Measurements from ENCODE around the gene TRPM4. TPM values are rescaled to one million over a fixed set of nuclear protein-coding genes. Genes with fewer than 3 reads are reported as not detected.

The TRPM4 gene
- total and polyA plus RNA-seq, 10 of the 15 experiments (the other 5 are each of a cell fraction or from before 2014, with no cell fraction given): 0.10 to 0.64 (median 0.15) TPM; not detected in 7

DNA sequence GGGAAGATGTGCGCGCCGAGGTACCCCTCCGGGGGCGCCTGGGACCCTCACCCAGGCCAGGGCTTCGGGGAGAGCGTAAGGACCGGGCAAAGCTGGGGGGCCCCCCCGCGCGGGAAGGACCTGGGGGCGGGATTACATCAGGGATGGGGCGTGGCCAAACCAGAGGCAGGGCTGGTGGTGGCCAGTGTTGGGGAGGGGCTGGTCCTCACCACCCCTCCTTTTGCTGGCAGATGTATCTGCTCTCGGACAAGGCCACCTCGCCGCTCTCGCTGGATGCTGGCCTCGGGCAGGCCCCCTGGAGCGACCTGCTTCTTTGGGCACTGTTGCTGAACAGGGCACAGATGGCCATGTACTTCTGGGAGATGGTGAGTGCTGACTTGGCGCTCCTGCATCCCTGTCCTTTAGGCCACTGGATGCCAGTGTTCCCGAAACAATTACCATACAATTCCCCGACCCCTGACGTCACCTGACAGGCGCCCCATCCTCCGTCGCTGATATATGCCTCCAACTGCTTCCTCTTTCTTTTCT, 25.3 kb downstream of the TRPM4 start:
- TF ChIP-seq RAD21 (IDR thresholded peaks at IDR 0.05; ENCODE audit: insufficient read depth, low read depth, low read length) (no peak), TCF3 (IDR thresholded peaks at IDR 0.05; ENCODE audit: borderline replicate concordance, insufficient read depth, low read depth, low read length) (no peak), RB1 (IDR thresholded peaks at IDR 0.05; ENCODE audit: borderline replicate concordance) (no peak), BMI1 (IDR thresholded peaks at IDR 0.05; ENCODE audit: borderline replicate concordance) (no peak), GATAD2B (conservative IDR thresholded peaks at IDR 0.05; ENCODE audit: low read depth) (no peak), KLF5 (IDR thresholded peaks at IDR 0.05; ENCODE audit: partially characterized antibody) (no peak), ZNF622 (IDR thresholded peaks at IDR 0.05) (no peak), NFYA (IDR thresholded peaks at IDR 0.05; ENCODE audit: borderline replicate concordance, low read depth, low read length) (no peak), SUPT20H (IDR thresholded peaks at IDR 0.05; ENCODE audit: borderline replicate concordance, control insufficient read depth, low read depth, low read length) (no peak)
- TF ChIP-seq, protein P1, sequence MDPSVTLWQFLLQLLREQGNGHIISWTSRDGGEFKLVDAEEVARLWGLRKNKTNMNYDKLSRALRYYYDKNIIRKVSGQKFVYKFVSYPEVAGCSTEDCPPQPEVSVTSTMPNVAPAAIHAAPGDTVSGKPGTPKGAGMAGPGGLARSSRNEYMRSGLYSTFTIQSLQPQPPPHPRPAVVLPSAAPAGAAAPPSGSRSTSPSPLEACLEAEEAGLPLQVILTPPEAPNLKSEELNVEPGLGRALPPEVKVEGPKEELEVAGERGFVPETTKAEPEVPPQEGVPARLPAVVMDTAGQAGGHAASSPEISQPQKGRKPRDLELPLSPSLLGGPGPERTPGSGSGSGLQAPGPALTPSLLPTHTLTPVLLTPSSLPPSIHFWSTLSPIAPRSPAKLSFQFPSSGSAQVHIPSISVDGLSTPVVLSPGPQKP (IDR thresholded peaks at IDR 0.05; ENCODE audit: low read depth, low read length): no peak
- TF ChIP-seq, protein P2, sequence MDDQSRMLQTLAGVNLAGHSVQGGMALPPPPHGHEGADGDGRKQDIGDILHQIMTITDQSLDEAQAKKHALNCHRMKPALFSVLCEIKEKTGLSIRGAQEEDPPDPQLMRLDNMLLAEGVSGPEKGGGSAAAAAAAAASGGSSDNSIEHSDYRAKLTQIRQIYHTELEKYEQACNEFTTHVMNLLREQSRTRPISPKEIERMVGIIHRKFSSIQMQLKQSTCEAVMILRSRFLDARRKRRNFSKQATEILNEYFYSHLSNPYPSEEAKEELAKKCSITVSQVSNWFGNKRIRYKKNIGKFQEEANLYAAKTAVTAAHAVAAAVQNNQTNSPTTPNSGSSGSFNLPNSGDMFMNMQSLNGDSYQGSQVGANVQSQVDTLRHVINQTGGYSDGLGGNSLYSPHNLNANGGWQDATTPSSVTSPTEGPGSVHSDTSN (IDR thresholded peaks at IDR 0.05; ENCODE audit: insufficient replicate concordance, low read depth, low read length): no peak
- TF ChIP-seq, protein P3, sequence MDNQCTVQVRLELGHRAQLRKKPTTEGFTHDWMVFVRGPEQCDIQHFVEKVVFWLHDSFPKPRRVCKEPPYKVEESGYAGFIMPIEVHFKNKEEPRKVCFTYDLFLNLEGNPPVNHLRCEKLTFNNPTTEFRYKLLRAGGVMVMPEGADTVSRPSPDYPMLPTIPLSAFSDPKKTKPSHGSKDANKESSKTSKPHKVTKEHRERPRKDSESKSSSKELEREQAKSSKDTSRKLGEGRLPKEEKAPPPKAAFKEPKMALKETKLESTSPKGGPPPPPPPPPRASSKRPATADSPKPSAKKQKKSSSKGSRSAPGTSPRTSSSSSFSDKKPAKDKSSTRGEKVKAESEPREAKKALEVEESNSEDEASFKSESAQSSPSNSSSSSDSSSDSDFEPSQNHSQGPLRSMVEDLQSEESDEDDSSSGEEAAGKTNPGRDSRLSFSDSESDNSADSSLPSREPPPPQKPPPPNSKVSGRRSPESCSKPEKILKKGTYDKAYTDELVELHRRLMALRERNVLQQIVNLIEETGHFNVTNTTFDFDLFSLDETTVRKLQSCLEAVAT (IDR thresholded peaks at IDR 0.05): no peak
- Histone ChIP-seq H3K4me3 (no peak overlapping the region), H3K36me3 (ENCODE audit: control insufficient read depth in 2 of 2, insufficient read depth in 2 of 2, low read length in 1 of 2) (no peaks in the 10 kb centered on the region), H3K79me2 (ENCODE audit: control insufficient read depth, insufficient read depth, low read length) (no peaks in the 10 kb centered on the region), H3K4me1 (ENCODE audit: control insufficient read depth, insufficient read depth, low read length) (no peaks in the 10 kb centered on the region), H3K27ac (ENCODE audit: control insufficient read depth, insufficient read depth) (no peak overlapping the region), H3K9me3 (replicated peaks; ENCODE audit: control insufficient read depth, insufficient read depth, low read length) (no peaks in the 10 kb centered on the region; the same call in 2 of the 3 replicates), H4K20me1 (ENCODE audit: control insufficient read depth, insufficient read depth) (no peaks in the 10 kb centered on the region), H3K9ac (ENCODE audit: control insufficient read depth, insufficient read depth, low read length) (no peak overlapping the region), H2AFZ (ENCODE audit: control insufficient read depth, low read depth, low read length) (no peak overlapping the region), H3K4me2 (ENCODE audit: control insufficient read depth, insufficient read depth) (no peak overlapping the region), H3K27me3 (replicated peaks in 1 of 2; ENCODE audit: control insufficient read depth in 2 of 2, insufficient read depth in 2 of 2, low read length in 1 of 2) (no peaks in the 10 kb centered on the region)
- POLR2A ChIA-PET: no interaction called here
- no TSS peak for BruUV-seq (replicated peaks)
- in situ Hi-C loops (cut with MboI): no loop called here
- RAD21 ChIA-PET (ENCODE audit: unreplicated experiment): no interaction called here
- DNase-seq (ENCODE audit: low read depth, low spot score): no peak
- no peak for FAIRE-seq
- 66% methylated on average over 20 of the region's 26 CpGs for WGBS (ENCODE audit: insufficient coverage, insufficient replicate concordance, low lambda C conversion rate, missing lambda C conversion rate)
- intact Hi-C loops (cut with micrococcal nuclease; ENCODE audit: unreplicated experiment): no loop called here
- ATAC-seq: no peak
- SMC1A ChIA-PET (ENCODE audit: uncharacterized antibody, unreplicated experiment): no interaction called here
- CTCF ChIA-PET: interaction anchor here (1.8 kb wide), 1 partner anchor 15 kb away, joined by 5 read pairs; no protein-coding TSS in a partner anchor
